Measurements from ENCODE around the gene PDHA1.

Gene PDHA1

DNA sequence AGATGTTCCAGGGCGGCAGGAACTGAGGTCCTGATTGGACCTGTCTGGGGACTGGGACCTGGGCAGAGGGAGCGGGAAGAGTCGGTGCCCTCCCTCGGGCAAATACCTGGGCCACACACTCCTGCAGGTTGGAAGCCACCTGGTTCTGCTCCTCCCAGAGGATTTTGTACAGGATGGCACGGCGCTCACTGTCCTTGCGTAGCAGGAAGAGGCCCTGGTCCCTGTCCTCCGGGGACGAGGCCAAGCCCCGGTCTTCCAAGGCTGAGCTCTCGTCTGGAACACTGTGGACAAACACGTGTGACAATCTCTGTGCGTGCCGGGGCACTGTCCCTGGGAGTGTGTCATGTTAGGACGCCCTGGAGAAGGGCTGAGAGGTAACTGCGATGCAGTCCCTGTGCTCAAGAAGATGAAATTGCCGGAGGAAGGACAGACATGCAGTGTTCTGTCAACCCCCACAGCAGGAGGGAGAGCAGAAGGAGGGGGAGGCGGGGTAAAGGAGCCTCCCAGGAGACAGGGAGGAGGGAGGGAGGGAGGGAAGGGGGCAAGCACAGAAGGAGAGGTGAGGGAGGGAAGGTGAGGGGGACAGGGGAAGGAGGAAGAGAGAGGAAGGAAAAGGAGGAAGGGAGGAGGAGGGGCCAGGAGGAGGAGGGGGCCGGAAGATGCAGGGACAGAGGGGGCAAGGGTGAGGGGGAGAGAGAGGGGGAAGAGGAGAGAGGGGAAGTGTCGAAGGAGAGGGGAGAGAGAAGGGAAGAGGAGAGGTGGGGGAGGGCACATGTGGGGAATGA, 29.0 kb downstream of the PDHA1 start (continued):
- TF ChIP-seq ZNF10 (tag by site-specific recombination; IDR thresholded peaks at IDR 0.05) (no peak), TSHZ1 (tag by site-specific recombination; IDR thresholded peaks at IDR 0.05; ENCODE audit: borderline replicate concordance) (no peak), OSR2 (tag by site-specific recombination; IDR thresholded peaks at IDR 0.05) (no peak), ZNF658 (tag by site-specific recombination; IDR thresholded peaks at IDR 0.05) (no peak), ZNF19 (tag by site-specific recombination; IDR thresholded peaks at IDR 0.05; ENCODE audit: low read depth) (no peak), ZBTB8A (tag by site-specific recombination; IDR thresholded peaks at IDR 0.05) (peak; percentile 34; the same call in 1 of the 2 replicates), ZNF654 (tag by site-specific recombination; IDR thresholded peaks at IDR 0.05; ENCODE audit: low read depth) (no peak), GFI1B (tag by site-specific recombination; IDR thresholded peaks at IDR 0.05) (no peak), ZNF169 (tag by site-specific recombination; IDR thresholded peaks at IDR 0.05) (no peak), ZNF335 (tag by site-specific recombination; conservative IDR thresholded peaks at IDR 0.05) (peak; percentile 28; the same call in 1 of the 2 replicates), ZSCAN16 (tag by site-specific recombination; IDR thresholded peaks at IDR 0.05) (peak; percentile 95), HOXC10 (CRISPR knock-in tag; IDR thresholded peaks at IDR 0.05) (no peak), ZNF449 (tag by site-specific recombination; IDR thresholded peaks at IDR 0.05) (no peak), ZIC2 (tag by site-specific recombination; IDR thresholded peaks at IDR 0.05) (peak; percentile 42; the same call in 1 of the 2 replicates), ZNF473 (tag by site-specific recombination; IDR thresholded peaks at IDR 0.05) (no peak), ZNF221 (tag by site-specific recombination; IDR thresholded peaks at IDR 0.05; ENCODE audit: borderline replicate concordance) (no peak), ZNF16 (tag by site-specific recombination; IDR thresholded peaks at IDR 0.05; ENCODE audit: low read depth) (no peak), GLIS1 (tag by site-specific recombination; IDR thresholded peaks at IDR 0.05) (peak; percentile 24; the same call in 1 of the 2 replicates)
- TF ChIP-seq, protein P1, sequence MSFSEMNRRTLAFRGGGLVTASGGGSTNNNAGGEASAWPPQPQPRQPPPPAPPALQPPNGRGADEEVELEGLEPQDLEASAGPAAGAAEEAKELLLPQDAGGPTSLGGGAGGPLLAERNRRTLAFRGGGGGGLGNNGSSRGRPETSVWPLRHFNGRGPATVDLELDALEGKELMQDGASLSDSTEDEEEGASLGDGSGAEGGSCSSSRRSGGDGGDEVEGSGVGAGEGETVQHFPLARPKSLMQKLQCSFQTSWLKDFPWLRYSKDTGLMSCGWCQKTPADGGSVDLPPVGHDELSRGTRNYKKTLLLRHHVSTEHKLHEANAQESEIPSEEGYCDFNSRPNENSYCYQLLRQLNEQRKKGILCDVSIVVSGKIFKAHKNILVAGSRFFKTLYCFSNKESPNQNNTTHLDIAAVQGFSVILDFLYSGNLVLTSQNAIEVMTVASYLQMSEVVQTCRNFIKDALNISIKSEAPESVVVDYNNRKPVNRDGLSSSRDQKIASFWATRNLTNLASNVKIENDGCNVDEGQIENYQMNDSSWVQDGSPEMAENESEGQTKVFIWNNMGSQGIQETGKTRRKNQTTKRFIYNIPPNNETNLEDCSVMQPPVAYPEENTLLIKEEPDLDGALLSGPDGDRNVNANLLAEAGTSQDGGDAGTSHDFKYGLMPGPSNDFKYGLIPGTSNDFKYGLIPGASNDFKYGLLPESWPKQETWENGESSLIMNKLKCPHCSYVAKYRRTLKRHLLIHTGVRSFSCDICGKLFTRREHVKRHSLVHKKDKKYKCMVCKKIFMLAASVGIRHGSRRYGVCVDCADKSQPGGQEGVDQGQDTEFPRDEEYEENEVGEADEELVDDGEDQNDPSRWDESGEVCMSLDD (tag by site-specific recombination; IDR thresholded peaks at IDR 0.05) = no peak
- TF ChIP-seq, protein P2, sequence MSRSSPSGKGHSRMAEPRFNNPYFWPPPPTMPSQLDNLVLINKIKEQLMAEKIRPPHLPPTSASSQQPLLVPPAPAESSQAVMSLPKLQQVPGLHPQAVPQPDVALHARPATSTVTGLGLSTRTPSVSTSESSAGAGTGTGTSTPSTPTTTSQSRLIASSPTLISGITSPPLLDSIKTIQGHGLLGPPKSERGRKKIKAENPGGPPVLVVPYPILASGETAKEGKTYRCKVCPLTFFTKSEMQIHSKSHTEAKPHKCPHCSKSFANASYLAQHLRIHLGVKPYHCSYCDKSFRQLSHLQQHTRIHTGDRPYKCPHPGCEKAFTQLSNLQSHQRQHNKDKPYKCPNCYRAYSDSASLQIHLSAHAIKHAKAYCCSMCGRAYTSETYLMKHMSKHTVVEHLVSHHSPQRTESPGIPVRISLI (tag by site-specific recombination; IDR thresholded peaks at IDR 0.05) = no peak

Measured in HEK293 (cell line).